ENCODE measurements around the gene PREX1.

PREX1 gene

GRCh38 chr20:48766961-48767960 is 60.5 kb downstream of the PREX1 start:
- DNase-seq (ENCODE audit: low read depth), result no peak
- no peak overlapping the region for H3K4me3 ChIP-seq (ENCODE audit: low read length)
- no peak for TF ChIP-seq CTCF (conservative IDR thresholded peaks at IDR 0.05; ENCODE audit: low read length)

GRCh38 chr20:48766205-48766604 is 61.6 kb downstream of the PREX1 start:
- no peak for DNase-seq (ENCODE audit: low read depth)
- TF ChIP-seq CTCF (conservative IDR thresholded peaks at IDR 0.05; ENCODE audit: low read length), result no peak
- H3K4me3 ChIP-seq (ENCODE audit: low read length), result no peak overlapping the region

- no peak for DNase-seq (ENCODE audit: low read depth)
- H3K4me3 ChIP-seq (ENCODE audit: low read length), result no peak overlapping the region
- TF ChIP-seq CTCF (conservative IDR thresholded peaks at IDR 0.05; ENCODE audit: low read length), result no peak
These were observed 62.4 kb downstream of the PREX1 start for GRCh38 chr20:48765359-48765758.

- H3K4me3 ChIP-seq (ENCODE audit: low read length), result no peak overlapping the region
- DNase-seq (ENCODE audit: low read depth), result no peak
- TF ChIP-seq CTCF (conservative IDR thresholded peaks at IDR 0.05; ENCODE audit: low read length), result no peak
These were observed 64.4 kb downstream of the PREX1 start for GRCh38 chr20:48763216-48763914.

- TF ChIP-seq CTCF (conservative IDR thresholded peaks at IDR 0.05; ENCODE audit: low read length), result no peak
- H3K4me3 ChIP-seq (ENCODE audit: low read length), result no peak overlapping the region
- DNase-seq (ENCODE audit: low read depth), result no peak
These were observed 65.9 kb downstream of the PREX1 start for GRCh38 chr20:48761874-48762273.

- no peak for TF ChIP-seq CTCF (conservative IDR thresholded peaks at IDR 0.05; ENCODE audit: low read length)
- H3K4me3 ChIP-seq (ENCODE audit: low read length), result no peak overlapping the region
- no peak for DNase-seq (ENCODE audit: low read depth)
These were observed 66.6 kb downstream of the PREX1 start for GRCh38 chr20:48761023-48761785.

Data from AG10803 (cell line).